GM13976 (cell line): ENCODE measurements around the gene LRRC56.

Experiments
- DNase-seq: peaks from one replicate; pipeline ENCODE4 v3.0.0; 2012; ENCODE audit warnings: low spot score
- in situ Hi-C: fragments of 300-500 bp; cut with MboI; formaldehyde crosslinking; loops from one replicate; pipeline ENCODE4 v1.12.0; 2022; ENCODE audit warnings: low sequenced_read_pairs, mixed read lengths, inconsistent platforms; ENCODE audit not compliant: unreplicated experiment
- TF ChIP-seq, protein P1 (sequence below): IDR thresholded peaks from 2 replicates; pipeline ENCODE4 v1.5.1; 2012; ENCODE audit warnings: borderline replicate concordance, mild to moderate bottlenecking; ENCODE audit not compliant: insufficient read depth; ENCODE audit errors: extremely low read depth, missing control alignments, control extremely low read depth

Gene LRRC56, protein sequence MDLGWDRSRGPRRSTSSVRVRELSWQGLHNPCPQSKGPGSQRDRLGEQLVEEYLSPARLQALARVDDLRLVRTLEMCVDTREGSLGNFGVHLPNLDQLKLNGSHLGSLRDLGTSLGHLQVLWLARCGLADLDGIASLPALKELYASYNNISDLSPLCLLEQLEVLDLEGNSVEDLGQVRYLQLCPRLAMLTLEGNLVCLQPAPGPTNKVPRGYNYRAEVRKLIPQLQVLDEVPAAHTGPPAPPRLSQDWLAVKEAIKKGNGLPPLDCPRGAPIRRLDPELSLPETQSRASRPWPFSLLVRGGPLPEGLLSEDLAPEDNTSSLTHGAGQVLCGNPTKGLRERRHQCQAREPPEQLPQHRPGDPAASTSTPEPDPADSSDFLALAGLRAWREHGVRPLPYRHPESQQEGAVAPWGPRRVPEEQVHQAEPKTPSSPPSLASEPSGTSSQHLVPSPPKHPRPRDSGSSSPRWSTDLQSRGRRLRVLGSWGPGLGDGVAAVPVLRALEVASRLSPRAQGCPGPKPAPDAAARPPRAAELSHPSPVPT

DNA sequence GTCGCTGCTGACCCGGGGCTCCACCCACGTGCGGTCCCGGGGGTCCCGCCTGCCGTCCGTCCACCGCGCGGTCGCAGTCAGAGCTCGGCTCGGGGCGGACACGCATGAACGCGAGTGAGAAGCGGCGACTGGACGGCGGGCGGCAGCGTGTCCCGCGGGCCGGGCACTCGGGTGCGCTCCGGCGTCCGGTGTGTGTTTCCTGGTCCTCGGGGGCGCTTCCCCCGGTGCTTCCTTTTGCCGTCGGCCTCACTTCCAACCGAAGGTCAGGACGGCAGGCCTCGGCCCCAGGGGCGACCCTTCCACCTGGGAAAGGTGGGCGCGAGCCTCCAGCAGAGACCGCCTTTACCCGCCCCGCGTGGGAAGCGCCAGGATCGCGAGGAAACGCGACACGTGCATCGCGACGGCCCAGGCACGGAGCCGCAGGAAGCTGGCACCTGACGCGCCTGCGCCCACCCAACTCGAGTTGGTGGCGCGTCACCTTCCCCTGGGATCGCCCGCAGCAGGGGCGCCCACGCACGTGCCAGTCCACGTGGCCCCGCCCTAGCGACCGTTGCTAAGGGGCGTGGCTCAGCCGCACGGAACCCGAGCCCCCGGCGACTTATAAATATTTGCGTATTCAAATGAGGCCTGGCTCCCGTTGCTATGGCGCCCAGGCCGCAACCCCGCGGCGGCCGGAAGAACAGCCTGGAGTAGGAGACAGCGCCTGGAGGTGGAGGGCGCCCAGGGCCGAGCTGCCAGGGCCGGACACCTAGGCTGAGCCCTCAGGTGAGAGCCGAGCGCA is at the start of gene LRRC56:
Gene LRRC56 (plus strand): TSS at position 687 of the 781 bp plus-strand sequence. CDS start 3,158 bp downstream, outside the sequence.
- peak; percentile 98 for DNase-seq
- TF ChIP-seq, protein P1, sequence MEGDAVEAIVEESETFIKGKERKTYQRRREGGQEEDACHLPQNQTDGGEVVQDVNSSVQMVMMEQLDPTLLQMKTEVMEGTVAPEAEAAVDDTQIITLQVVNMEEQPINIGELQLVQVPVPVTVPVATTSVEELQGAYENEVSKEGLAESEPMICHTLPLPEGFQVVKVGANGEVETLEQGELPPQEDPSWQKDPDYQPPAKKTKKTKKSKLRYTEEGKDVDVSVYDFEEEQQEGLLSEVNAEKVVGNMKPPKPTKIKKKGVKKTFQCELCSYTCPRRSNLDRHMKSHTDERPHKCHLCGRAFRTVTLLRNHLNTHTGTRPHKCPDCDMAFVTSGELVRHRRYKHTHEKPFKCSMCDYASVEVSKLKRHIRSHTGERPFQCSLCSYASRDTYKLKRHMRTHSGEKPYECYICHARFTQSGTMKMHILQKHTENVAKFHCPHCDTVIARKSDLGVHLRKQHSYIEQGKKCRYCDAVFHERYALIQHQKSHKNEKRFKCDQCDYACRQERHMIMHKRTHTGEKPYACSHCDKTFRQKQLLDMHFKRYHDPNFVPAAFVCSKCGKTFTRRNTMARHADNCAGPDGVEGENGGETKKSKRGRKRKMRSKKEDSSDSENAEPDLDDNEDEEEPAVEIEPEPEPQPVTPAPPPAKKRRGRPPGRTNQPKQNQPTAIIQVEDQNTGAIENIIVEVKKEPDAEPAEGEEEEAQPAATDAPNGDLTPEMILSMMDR = no peak

DNA sequence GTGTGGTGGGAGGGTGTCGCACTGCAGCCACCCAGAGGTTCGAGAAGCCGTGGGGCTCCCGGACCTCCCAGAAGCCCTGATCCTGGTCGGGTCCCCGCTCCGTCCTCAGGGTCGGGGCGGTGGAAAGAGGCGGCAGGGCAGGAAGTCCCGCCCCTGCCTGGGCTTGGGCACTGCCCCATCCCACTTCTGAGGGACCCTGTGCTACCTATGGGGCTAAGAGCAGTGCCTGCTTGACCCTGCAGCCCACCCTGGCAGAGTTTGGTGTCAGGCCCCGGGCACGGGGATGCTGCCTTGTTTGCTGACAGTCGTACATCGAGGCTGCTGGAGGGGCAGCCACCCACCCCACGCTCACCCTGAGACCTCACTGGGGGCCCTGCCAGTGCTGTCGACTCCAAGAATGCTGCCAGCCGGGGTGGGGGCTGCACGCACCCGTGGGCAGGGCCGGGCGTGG is 49.7 kb upstream of the LRRC56 start:
- TF ChIP-seq, protein P1 = no peak
- no peak for DNase-seq
- in situ Hi-C loops = no loop called here

More for the DNA sequence above, at the start of gene LRRC56:
- in situ Hi-C loops = no loop called here

DNA sequence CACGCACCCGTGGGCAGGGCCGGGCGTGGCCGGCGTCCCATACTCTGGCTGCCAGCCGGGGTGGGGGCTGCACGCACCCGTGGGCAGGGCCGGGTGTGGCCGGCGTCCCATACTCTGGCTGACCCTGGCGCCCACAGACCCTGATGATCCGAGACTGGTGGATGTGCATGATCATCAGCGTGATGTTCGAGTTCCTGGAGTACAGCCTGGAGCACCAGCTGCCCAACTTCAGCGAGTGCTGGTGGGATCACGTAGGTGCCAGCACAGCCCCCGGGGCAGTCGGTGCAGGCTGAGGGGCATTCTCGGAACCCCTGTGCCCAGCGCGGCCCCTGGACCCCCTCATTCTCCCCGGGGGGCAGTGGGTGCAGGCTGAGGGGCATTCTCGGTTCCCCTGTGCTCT is 49.3 kb upstream of the LRRC56 start:
- no peak for DNase-seq
- TF ChIP-seq, protein P1 = no peak
- in situ Hi-C loops = no loop called here

DNA sequence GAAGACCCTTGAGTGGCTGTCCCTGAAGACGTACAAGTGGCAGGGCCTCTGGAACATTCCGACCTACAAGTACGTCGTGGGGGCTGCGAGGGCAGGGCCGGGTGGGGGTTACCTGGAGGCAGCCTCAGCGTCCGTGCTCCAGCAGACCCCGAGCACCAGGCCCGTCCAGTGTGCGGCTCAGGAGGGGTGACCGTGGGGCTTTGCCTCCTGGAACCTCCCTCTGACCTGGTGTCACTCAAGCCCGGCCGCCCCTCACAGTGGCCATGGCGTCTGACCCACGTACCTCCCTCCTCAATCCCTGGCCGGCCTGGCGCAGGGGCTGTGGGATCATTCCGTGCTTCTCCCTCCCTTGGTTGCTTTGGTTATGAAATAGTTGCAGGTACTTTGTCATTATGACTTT is 48.7 kb upstream of the LRRC56 start:
- DNase-seq = no peak
- in situ Hi-C loops = no loop called here
- TF ChIP-seq, protein P1 = no peak

DNA sequence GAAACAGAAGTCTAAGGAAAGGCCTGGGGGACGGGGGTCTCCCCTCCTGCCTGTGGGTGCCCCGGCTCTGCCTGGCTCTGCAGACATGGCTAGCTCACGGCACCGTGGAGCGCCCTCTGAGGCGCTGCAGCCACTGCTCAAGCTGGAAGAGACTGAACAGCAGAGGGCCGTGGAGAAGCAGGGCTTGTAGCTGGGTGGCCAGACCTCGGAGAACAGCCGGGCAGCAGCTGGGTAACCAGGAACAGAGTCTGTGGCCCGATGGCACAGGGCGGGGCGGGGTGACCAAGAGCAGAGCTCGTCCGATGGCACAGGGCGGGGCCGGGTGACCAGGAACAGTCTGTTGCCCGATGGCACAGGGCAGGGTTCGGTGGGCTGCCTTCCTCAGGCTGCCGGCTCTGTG is 48.3 kb upstream of the LRRC56 start:
- in situ Hi-C loops = no loop called here
- TF ChIP-seq, protein P1 = no peak
- DNase-seq = no peak

DNA sequence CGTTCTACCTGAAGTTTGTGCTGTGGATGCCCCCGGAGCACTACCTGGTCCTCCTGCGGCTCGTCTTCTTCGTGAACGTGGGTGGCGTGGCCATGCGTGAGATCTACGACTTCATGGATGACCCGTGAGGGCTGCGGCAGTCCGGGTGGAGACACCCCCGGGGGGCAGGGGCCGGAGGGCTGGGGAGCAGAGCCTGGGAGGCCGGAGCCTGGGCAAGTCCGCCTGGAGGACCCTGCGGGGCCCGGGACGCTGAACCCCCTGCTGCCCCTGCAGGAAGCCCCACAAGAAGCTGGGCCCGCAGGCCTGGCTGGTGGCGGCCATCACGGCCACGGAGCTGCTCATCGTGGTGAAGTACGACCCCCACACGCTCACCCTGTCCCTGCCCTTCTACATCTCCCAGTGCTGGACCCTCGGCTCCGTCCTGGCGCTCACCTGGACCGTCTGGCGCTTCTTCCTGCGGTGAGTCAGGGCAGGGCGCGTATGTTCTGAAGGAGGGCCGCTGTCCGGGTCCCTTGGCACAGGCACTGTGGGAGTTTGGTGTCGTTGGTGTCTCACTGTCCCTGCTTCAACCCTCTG is 47.6 kb upstream of the LRRC56 start:
- in situ Hi-C loops = no loop called here
- TF ChIP-seq, protein P1 = no peak
- DNase-seq = no peak
